SK-N-SH treated with all-trans-retinoic acid at 6 μM for 48 hours (cell line): Measurements from ENCODE around the gene PANK3.

Experiments used
- ATAC-seq: fragments of 200-7000 bp; cut with Tn5 transposase; 3 replicates; pipeline ENCODE4 v1.9.1; 2020; ENCODE audit warnings: mild to moderate bottlenecking, moderate library complexity
- ARNTL ChIP-seq: fragments of 450-650 bp; formaldehyde crosslinking; IDR thresholded peaks from 2 replicates; pipeline ENCODE4 v1.5.0; 2020; ENCODE audit warnings: low read depth, mild to moderate bottlenecking, moderate library complexity, borderline replicate concordance
- BACH2 ChIP-seq: fragments of 250-450 bp; sonication (Bioruptor Pico); IDR thresholded peaks from 2 replicates; pipeline ENCODE4 v1.9.0; 2021; ENCODE audit warnings: mild to moderate bottlenecking, borderline replicate concordance
- CSDC2 ChIP-seq: fragments of 250-450 bp; sonication (Bioruptor Pico); IDR thresholded peaks from 2 replicates; pipeline ENCODE4 v1.5.0; 2020; ENCODE audit warnings: mild to moderate bottlenecking, moderate library complexity
- ESRRG ChIP-seq: fragments of 250-450 bp; sonication (Bioruptor Pico); IDR thresholded peaks from 2 replicates; pipeline ENCODE4 v1.6.1; 2021; ENCODE audit warnings: mild to moderate bottlenecking
- ISL1 ChIP-seq: fragments of 250-450 bp; sonication (Bioruptor Pico); IDR thresholded peaks from 2 replicates; pipeline ENCODE4 v2.1.2; 2022; ENCODE audit warnings: mild to moderate bottlenecking, moderate library complexity
- OSR1 ChIP-seq: fragments of 250-450 bp; sonication (Bioruptor Pico); IDR thresholded peaks from 2 replicates; pipeline ENCODE4 v1.8.0; 2022; ENCODE audit warnings: moderate library complexity, mild to moderate bottlenecking, inconsistent platforms
- RARB ChIP-seq: fragments of 250-450 bp; sonication (Bioruptor Pico); IDR thresholded peaks from 2 replicates; pipeline ENCODE4 v1.8.0; 2021; ENCODE audit warnings: mild to moderate bottlenecking, moderate library complexity
- SNAI2 ChIP-seq: fragments of 250-450 bp; sonication (Bioruptor Pico); IDR thresholded peaks from 2 replicates; pipeline ENCODE4 v1.5.0; 2020; ENCODE audit warnings: mild to moderate bottlenecking, moderate library complexity
- TCF4 ChIP-seq: fragments of 250-450 bp; sonication (Bioruptor Pico); IDR thresholded peaks from 2 replicates; pipeline ENCODE4 v1.8.0; 2021; ENCODE audit warnings: mild to moderate bottlenecking, moderate library complexity, borderline replicate concordance
- TOX ChIP-seq: fragments of 250-450 bp; sonication (Bioruptor Pico); IDR thresholded peaks from 2 replicates; pipeline ENCODE4 v1.8.0; 2021; ENCODE audit warnings: mild to moderate bottlenecking, moderate library complexity, borderline replicate concordance
- ZFP3 ChIP-seq: fragments of 250-450 bp; sonication (Bioruptor Pico); IDR thresholded peaks from 2 replicates; pipeline ENCODE4 v1.5.0; 2020; ENCODE audit warnings: mild to moderate bottlenecking, moderate library complexity
- ZFP30 ChIP-seq: fragments of 450-650 bp; formaldehyde crosslinking; IDR thresholded peaks from 2 replicates; pipeline ENCODE4 v1.5.0; 2022; ENCODE audit warnings: mild to moderate bottlenecking, moderate library complexity
- ZNF565 ChIP-seq: fragments of 450-650 bp; formaldehyde crosslinking; conservative IDR thresholded peaks from 2 replicates; pipeline ENCODE4 v1.5.0; 2020; ENCODE audit warnings: low read depth, mild to moderate bottlenecking, moderate library complexity
- ZNF70 ChIP-seq: fragments of 450-650 bp; formaldehyde crosslinking; IDR thresholded peaks from 2 replicates; pipeline ENCODE4 v1.5.0; 2020; ENCODE audit warnings: mild to moderate bottlenecking, moderate library complexity
- ZNF8 ChIP-seq: fragments of 450-650 bp; formaldehyde crosslinking; IDR thresholded peaks from 2 replicates; pipeline ENCODE4 v1.5.0; 2020; ENCODE audit warnings: mild to moderate bottlenecking, moderate library complexity
- TF ChIP-seq, protein P1 (sequence below): fragments of 250-450 bp; sonication (Bioruptor Pico); IDR thresholded peaks from 2 replicates; pipeline ENCODE4 v1.5.0; 2020; ENCODE audit warnings: mild to moderate bottlenecking, moderate library complexity
- TF ChIP-seq, protein P2 (sequence below): fragments of 250-450 bp; sonication (Bioruptor Pico); IDR thresholded peaks from 2 replicates; pipeline ENCODE4 v1.5.1; 2020; ENCODE audit warnings: low read depth, mild to moderate bottlenecking, moderate library complexity
- TF ChIP-seq, protein P3 (sequence below): fragments of 250-450 bp; sonication (Bioruptor Pico); IDR thresholded peaks from 2 replicates; pipeline ENCODE4 v1.8.0; 2020; ENCODE audit warnings: mild to moderate bottlenecking, moderate library complexity, borderline replicate concordance
- TF ChIP-seq, protein P4 (sequence below): fragments of 250-450 bp; sonication (Bioruptor Pico); IDR thresholded peaks from 2 replicates; pipeline ENCODE4 v1.5.1; 2021; ENCODE audit warnings: mild to moderate bottlenecking, moderate library complexity

PANK3 gene

DNA sequence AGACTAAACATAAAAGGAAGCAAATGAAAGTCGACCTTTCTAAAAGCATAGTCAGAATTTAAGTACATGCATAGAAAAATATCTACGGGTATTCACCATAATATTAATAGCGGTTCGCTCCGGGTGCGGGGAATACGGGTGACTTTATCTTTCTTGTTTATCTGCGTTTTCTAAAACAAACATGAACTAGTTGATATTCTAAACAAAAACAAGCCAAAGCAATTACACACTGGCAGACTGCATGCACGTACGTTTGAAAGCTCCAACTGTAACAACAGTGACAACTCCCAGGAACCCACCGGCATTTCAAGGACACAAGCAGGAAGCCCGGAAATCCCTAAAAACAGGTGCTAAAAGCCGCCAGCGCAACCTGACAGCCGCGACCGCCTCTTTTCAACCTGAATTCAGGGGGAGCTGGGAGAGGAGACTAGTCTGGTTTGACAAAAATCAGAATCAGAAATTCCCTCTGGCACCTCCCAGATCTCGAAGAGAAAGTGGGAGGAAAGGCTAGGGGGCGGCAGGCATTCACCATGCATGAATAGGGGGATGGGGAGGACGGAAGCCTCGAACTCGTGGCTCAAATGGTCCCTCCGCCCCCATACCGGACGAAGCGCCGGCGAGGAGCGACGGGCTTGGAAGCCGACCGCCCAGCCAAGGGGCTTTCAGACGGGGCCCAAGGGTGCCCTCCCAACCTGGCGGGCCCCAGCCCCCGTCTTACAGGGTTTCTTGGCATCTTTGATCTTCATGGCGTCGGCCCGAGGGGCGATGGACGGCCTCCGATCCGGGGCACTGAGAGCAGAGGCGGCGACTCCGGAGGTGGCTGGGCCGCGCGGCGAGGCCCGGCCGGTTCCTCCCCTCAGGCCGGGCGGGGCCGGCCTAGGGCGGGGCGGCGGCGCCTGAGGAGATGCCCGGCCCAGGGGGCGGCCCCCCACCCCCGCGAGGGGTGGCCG is at the start of gene PANK3:
Gene PANK3 (minus strand): TSS at position 831 of the 950 bp plus-strand sequence. CDS start 85 bp downstream, at position 746.
- no peak for TF ChIP-seq TOX (CRISPR knock-in tag)
- TF ChIP-seq, protein P1, sequence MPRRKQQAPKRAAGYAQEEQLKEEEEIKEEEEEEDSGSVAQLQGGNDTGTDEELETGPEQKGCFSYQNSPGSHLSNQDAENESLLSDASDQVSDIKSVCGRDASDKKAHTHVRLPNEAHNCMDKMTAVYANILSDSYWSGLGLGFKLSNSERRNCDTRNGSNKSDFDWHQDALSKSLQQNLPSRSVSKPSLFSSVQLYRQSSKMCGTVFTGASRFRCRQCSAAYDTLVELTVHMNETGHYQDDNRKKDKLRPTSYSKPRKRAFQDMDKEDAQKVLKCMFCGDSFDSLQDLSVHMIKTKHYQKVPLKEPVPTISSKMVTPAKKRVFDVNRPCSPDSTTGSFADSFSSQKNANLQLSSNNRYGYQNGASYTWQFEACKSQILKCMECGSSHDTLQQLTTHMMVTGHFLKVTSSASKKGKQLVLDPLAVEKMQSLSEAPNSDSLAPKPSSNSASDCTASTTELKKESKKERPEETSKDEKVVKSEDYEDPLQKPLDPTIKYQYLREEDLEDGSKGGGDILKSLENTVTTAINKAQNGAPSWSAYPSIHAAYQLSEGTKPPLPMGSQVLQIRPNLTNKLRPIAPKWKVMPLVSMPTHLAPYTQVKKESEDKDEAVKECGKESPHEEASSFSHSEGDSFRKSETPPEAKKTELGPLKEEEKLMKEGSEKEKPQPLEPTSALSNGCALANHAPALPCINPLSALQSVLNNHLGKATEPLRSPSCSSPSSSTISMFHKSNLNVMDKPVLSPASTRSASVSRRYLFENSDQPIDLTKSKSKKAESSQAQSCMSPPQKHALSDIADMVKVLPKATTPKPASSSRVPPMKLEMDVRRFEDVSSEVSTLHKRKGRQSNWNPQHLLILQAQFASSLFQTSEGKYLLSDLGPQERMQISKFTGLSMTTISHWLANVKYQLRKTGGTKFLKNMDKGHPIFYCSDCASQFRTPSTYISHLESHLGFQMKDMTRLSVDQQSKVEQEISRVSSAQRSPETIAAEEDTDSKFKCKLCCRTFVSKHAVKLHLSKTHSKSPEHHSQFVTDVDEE (CRISPR knock-in tag), result 0 out of 2 replicates have a peak, but pooled peaks have one; percentile 16
- TF ChIP-seq CSDC2, result 0 out of 2 replicates have a peak, but pooled peaks have one; percentile 46
- no peak for TF ChIP-seq BACH2 (CRISPR knock-in tag)
- TF ChIP-seq ARNTL (CRISPR knock-in tag), result no peak
- TF ChIP-seq RARB (CRISPR knock-in tag), result no peak
- TF ChIP-seq, protein P2, sequence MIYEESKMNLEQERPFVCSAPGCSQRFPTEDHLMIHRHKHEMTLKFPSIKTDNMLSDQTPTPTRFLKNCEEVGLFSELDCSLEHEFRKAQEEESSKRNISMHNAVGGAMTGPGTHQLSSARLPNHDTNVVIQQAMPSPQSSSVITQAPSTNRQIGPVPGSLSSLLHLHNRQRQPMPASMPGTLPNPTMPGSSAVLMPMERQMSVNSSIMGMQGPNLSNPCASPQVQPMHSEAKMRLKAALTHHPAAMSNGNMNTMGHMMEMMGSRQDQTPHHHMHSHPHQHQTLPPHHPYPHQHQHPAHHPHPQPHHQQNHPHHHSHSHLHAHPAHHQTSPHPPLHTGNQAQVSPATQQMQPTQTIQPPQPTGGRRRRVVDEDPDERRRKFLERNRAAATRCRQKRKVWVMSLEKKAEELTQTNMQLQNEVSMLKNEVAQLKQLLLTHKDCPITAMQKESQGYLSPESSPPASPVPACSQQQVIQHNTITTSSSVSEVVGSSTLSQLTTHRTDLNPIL (CRISPR knock-in tag), result no peak
- TF ChIP-seq ZFP30 (CRISPR knock-in tag), result no peak
- TF ChIP-seq, all 23 proteins: peak for 2
- peak; percentile 80 for ATAC-seq

DNA sequence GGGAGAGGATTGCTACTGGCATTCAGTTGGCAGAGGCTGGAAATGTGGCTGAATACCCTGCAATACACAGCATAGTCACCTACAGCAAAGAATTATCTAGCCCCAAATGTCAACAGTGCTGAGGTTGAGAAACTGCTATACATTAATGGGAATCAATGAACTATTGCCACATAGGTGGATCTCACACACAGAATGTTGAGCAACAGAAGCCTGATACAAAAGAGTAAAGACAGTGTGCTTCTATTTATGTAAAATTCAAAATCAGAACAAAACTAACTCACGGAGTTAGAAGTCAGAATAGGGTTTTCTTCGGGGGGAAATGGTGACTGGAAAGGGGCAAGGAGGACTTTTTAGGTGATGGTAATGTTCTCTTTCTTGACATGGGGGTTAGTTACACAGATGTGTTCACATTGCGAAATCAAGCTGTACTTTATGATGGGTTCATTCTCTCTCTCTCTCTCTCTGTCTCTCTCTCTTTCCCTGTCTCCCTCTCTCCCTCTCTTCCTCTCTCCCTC is 45.7 kb upstream of the PANK3 start:
- no peak for ATAC-seq
- TF ChIP-seq, protein P2 (CRISPR knock-in tag), result no peak
- TF ChIP-seq OSR1 (CRISPR knock-in tag), result no peak
- TF ChIP-seq, protein P3, sequence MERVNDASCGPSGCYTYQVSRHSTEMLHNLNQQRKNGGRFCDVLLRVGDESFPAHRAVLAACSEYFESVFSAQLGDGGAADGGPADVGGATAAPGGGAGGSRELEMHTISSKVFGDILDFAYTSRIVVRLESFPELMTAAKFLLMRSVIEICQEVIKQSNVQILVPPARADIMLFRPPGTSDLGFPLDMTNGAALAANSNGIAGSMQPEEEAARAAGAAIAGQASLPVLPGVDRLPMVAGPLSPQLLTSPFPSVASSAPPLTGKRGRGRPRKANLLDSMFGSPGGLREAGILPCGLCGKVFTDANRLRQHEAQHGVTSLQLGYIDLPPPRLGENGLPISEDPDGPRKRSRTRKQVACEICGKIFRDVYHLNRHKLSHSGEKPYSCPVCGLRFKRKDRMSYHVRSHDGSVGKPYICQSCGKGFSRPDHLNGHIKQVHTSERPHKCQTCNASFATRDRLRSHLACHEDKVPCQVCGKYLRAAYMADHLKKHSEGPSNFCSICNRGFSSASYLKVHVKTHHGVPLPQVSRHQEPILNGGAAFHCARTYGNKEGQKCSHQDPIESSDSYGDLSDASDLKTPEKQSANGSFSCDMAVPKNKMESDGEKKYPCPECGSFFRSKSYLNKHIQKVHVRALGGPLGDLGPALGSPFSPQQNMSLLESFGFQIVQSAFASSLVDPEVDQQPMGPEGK, result no peak
- no peak for TF ChIP-seq ESRRG (CRISPR knock-in tag)
- no peak for TF ChIP-seq ZFP30 (CRISPR knock-in tag)

DNA sequence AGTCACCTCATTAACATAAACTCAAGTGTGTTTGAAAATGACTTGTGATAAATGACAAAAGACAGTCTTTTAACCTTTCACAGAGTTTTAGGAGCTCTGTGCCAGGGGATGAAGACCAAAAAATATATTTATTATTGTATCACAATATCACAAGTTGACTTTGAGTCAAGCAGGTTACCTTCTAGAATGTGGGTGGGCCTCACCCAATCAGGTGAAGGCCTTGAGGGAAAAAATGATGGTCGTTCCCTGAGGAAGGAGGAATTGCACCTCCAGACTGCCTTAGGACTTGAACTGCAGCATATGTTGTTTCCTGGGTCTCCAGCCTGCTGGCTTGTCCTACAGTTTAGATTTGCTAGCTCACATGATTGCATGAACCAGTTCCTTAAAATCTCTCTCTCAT is 41.6 kb upstream of the PANK3 start:
- no peak for ATAC-seq
- TF ChIP-seq ZNF565 (CRISPR knock-in tag), result no peak
- no peak for TF ChIP-seq ZFP3 (CRISPR knock-in tag)
- TF ChIP-seq ZNF70, result no peak

DNA sequence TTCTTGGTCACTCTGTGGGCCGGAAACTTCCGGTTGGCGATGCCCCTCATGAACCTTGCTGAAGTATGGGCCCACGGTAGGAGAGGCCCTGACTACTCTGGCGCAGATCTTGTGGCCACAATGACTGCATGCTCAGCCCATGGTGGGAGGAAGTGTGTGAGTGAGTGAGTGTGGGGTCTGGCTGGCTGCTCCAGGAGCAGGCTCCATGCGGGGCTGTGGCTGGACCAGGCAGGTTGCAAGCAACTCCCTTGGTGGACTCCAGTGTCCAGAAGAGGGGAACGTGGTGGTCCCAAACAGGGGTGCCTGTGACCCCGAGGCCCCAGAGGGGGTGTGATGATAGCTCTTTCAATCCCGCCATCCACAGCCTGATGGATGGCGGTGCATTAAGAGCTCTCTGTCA is 35.5 kb upstream of the PANK3 start:
- ATAC-seq, result no peak

More for the DNA sequence above, 35.5 kb upstream of the PANK3 start:
- no peak for TF ChIP-seq SNAI2 (CRISPR knock-in tag)
- TF ChIP-seq ZNF8 (CRISPR knock-in tag), result no peak
- TF ChIP-seq ISL1 (CRISPR knock-in tag), result no peak
- no peak for TF ChIP-seq TOX (CRISPR knock-in tag)
- TF ChIP-seq ZNF565 (CRISPR knock-in tag), result no peak
- no peak for TF ChIP-seq ZNF70
- TF ChIP-seq ESRRG (CRISPR knock-in tag), result no peak
- TF ChIP-seq CSDC2, result no peak
- no peak for TF ChIP-seq OSR1 (CRISPR knock-in tag)
- TF ChIP-seq, protein P1 (CRISPR knock-in tag), result no peak
- TF ChIP-seq, protein P4, sequence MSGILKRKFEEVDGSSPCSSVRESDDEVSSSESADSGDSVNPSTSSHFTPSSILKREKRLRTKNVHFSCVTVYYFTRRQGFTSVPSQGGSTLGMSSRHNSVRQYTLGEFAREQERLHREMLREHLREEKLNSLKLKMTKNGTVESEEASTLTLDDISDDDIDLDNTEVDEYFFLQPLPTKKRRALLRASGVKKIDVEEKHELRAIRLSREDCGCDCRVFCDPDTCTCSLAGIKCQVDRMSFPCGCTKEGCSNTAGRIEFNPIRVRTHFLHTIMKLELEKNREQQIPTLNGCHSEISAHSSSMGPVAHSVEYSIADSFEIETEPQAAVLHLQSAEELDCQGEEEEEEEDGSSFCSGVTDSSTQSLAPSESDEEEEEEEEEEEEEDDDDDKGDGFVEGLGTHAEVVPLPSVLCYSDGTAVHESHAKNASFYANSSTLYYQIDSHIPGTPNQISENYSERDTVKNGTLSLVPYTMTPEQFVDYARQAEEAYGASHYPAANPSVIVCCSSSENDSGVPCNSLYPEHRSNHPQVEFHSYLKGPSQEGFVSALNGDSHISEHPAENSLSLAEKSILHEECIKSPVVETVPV (CRISPR knock-in tag), result no peak
- TF ChIP-seq ARNTL (CRISPR knock-in tag), result no peak
- no peak for TF ChIP-seq ZFP30 (CRISPR knock-in tag)
- no peak for TF ChIP-seq TCF4 (CRISPR knock-in tag)
- TF ChIP-seq, protein P2 (CRISPR knock-in tag), result no peak
